ENCODE data around the gene RHOG. TPM values are rescaled to one million over a fixed set of nuclear protein-coding genes. Genes with fewer than 3 reads are reported as not detected.

Gene RHOG
- total and polyA plus RNA-seq, 9 of the 15 experiments (the other 6 are each of a cell fraction or from before 2014, with no cell fraction given), result 22.6 to 162 (median 80.3) TPM

Small RNAs within 50 kb of the gene (small RNA-seq; reads per million reads assigned to genes)
- gene RNU7-50P, result not detected

Other genes starting within 250 kb of the RHOG start
- 0.49 and 0.50 TPM in 2 replicates for gene ART5, start 199.0 kb downstream of the RHOG start, total RNA-seq (2014; rRNA removed)
- 0.33 TPM in 1 of 2 replicates, not detected in the other for gene ART5, start 199.0 kb downstream of the RHOG start, total RNA-seq (2014; rRNA removed; fragmentation: Illumina TruSeq; extraction: Trizol)
- 0.25 and 0.26 TPM in 2 replicates for gene ART5, start 199.0 kb downstream of the RHOG start, total RNA-seq (2015; rRNA removed; fragmentation: Illumina TruSeq; extraction: Trizol)
- 0.29 and 0.38 TPM in 2 replicates for gene ART5, start 199.0 kb downstream of the RHOG start, total RNA-seq (2021)
- 0.57 and 0.59 TPM in 2 replicates for gene ART5, start 199.0 kb downstream of the RHOG start, polyA plus RNA-seq (2011; rRNA removed)
- gene ART5, start 199.0 kb downstream of the RHOG start, polyA plus RNA-seq (2014; fragmentation: Illumina TruSeq; extraction: Trizol), result 0.13 and 0.17 TPM in 2 replicates
- under 1 TPM; 0.08 TPM for gene ART5, start 199.0 kb downstream of the RHOG start, polyA plus RNA-seq (2014; fragmentation: Nextera tagmentation; extraction: Ambion mirVana)
- 0.28 and 0.53 TPM in 2 replicates for gene ART5, start 199.0 kb downstream of the RHOG start, polyA plus RNA-seq (2014; rRNA removed)
- not detected in 2 replicates for gene ART1, start 195.8 kb downstream of the RHOG start, total RNA-seq (2014; rRNA removed)
- not detected in 2 replicates for gene ART1, start 195.8 kb downstream of the RHOG start, total RNA-seq (2014; rRNA removed; fragmentation: Illumina TruSeq; extraction: Trizol)
- gene ART1, start 195.8 kb downstream of the RHOG start, total RNA-seq (2015; rRNA removed; fragmentation: Illumina TruSeq; extraction: Trizol), result not detected in 2 replicates
- gene ART1, start 195.8 kb downstream of the RHOG start, total RNA-seq (2021), result not detected in 2 replicates
- gene ART1, start 195.8 kb downstream of the RHOG start, polyA plus RNA-seq (2011; rRNA removed), result not detected in 2 replicates
- not detected in 2 replicates for gene ART1, start 195.8 kb downstream of the RHOG start, polyA plus RNA-seq (2014; fragmentation: Illumina TruSeq; extraction: Trizol)
- not detected for gene ART1, start 195.8 kb downstream of the RHOG start, polyA plus RNA-seq (2014; fragmentation: Nextera tagmentation; extraction: Ambion mirVana)
- not detected in 2 replicates for gene ART1, start 195.8 kb downstream of the RHOG start, polyA plus RNA-seq (2014; rRNA removed)
- gene CHRNA10, start 169.6 kb downstream of the RHOG start, total RNA-seq (2014; rRNA removed), result 0.82 and 0.90 TPM in 2 replicates
- gene CHRNA10, start 169.6 kb downstream of the RHOG start, total RNA-seq (2014; rRNA removed; fragmentation: Illumina TruSeq; extraction: Trizol), result 0.65 and 0.67 TPM in 2 replicates
- gene CHRNA10, start 169.6 kb downstream of the RHOG start, total RNA-seq (2015; rRNA removed; fragmentation: Illumina TruSeq; extraction: Trizol), result 1.8 and 1.9 TPM in 2 replicates
- 1.4 and 1.5 TPM in 2 replicates for gene CHRNA10, start 169.6 kb downstream of the RHOG start, total RNA-seq (2021)
- 0.81 and 1.3 TPM in 2 replicates for gene CHRNA10, start 169.6 kb downstream of the RHOG start, polyA plus RNA-seq (2011; rRNA removed)
- 0.67 and 0.79 TPM in 2 replicates for gene CHRNA10, start 169.6 kb downstream of the RHOG start, polyA plus RNA-seq (2014; fragmentation: Illumina TruSeq; extraction: Trizol)
- gene CHRNA10, start 169.6 kb downstream of the RHOG start, polyA plus RNA-seq (2014; fragmentation: Nextera tagmentation; extraction: Ambion mirVana), result under 1 TPM; 0.35 to 0.42 TPM
- gene CHRNA10, start 169.6 kb downstream of the RHOG start, polyA plus RNA-seq (2014; rRNA removed), result 1.7 and 2.3 TPM in 2 replicates
- 143 TPM in 2 replicates for gene NUP98, start 43.4 kb downstream of the RHOG start, total RNA-seq (2014; rRNA removed)
- 116 and 118 TPM in 2 replicates for gene NUP98, start 43.4 kb downstream of the RHOG start, total RNA-seq (2014; rRNA removed; fragmentation: Illumina TruSeq; extraction: Trizol)
- gene NUP98, start 43.4 kb downstream of the RHOG start, total RNA-seq (2015; rRNA removed; fragmentation: Illumina TruSeq; extraction: Trizol), result 164 and 182 TPM in 2 replicates
- 122 and 130 TPM in 2 replicates for gene NUP98, start 43.4 kb downstream of the RHOG start, total RNA-seq (2021)
- 132 and 146 TPM in 2 replicates for gene NUP98, start 43.4 kb downstream of the RHOG start, polyA plus RNA-seq (2011; rRNA removed)
- 196 and 197 TPM in 2 replicates for gene NUP98, start 43.4 kb downstream of the RHOG start, polyA plus RNA-seq (2014; fragmentation: Illumina TruSeq; extraction: Trizol)
- gene NUP98, start 43.4 kb downstream of the RHOG start, polyA plus RNA-seq (2014; fragmentation: Nextera tagmentation; extraction: Ambion mirVana), result 10 to 100 TPM; 45.1 to 60.8 TPM
- gene NUP98, start 43.4 kb downstream of the RHOG start, polyA plus RNA-seq (2014; rRNA removed), result 128 and 131 TPM in 2 replicates
- 17.9 and 26.9 TPM in 2 replicates for gene PGAP2, start 32.4 kb downstream of the RHOG start, total RNA-seq (2014; rRNA removed)
- 18.4 and 20.2 TPM in 2 replicates for gene PGAP2, start 32.4 kb downstream of the RHOG start, total RNA-seq (2014; rRNA removed; fragmentation: Illumina TruSeq; extraction: Trizol)
- 20.6 and 22.7 TPM in 2 replicates for gene PGAP2, start 32.4 kb downstream of the RHOG start, total RNA-seq (2015; rRNA removed; fragmentation: Illumina TruSeq; extraction: Trizol)
- 35.2 and 38.0 TPM in 2 replicates for gene PGAP2, start 32.4 kb downstream of the RHOG start, total RNA-seq (2021)
- 47.2 and 57.2 TPM in 2 replicates for gene PGAP2, start 32.4 kb downstream of the RHOG start, polyA plus RNA-seq (2011; rRNA removed)
- 46.4 and 49.7 TPM in 2 replicates for gene PGAP2, start 32.4 kb downstream of the RHOG start, polyA plus RNA-seq (2014; fragmentation: Illumina TruSeq; extraction: Trizol)
- gene PGAP2, start 32.4 kb downstream of the RHOG start, polyA plus RNA-seq (2014; fragmentation: Nextera tagmentation; extraction: Ambion mirVana), result 10 to 100 TPM; 33.7 to 40.0 TPM
- gene PGAP2, start 32.4 kb downstream of the RHOG start, polyA plus RNA-seq (2014; rRNA removed), result 31.8 and 34.9 TPM in 2 replicates
- 22.1 and 23.9 TPM in 2 replicates for gene STIM1, start 14.7 kb upstream of the RHOG start, total RNA-seq (2014; rRNA removed)
- 25.8 and 28.2 TPM in 2 replicates for gene STIM1, start 14.7 kb upstream of the RHOG start, total RNA-seq (2014; rRNA removed; fragmentation: Illumina TruSeq; extraction: Trizol)
- 18.3 and 20.6 TPM in 2 replicates for gene STIM1, start 14.7 kb upstream of the RHOG start, total RNA-seq (2015; rRNA removed; fragmentation: Illumina TruSeq; extraction: Trizol)
- 50.4 and 50.5 TPM in 2 replicates for gene STIM1, start 14.7 kb upstream of the RHOG start, total RNA-seq (2021)
- 30.2 and 42.1 TPM in 2 replicates for gene STIM1, start 14.7 kb upstream of the RHOG start, polyA plus RNA-seq (2011; rRNA removed)
- gene STIM1, start 14.7 kb upstream of the RHOG start, polyA plus RNA-seq (2014; fragmentation: Illumina TruSeq; extraction: Trizol), result 38.8 and 39.1 TPM in 2 replicates
- gene STIM1, start 14.7 kb upstream of the RHOG start, polyA plus RNA-seq (2014; fragmentation: Nextera tagmentation; extraction: Ambion mirVana), result 1 to 10 TPM; 7.7 to 8.0 TPM
- gene STIM1, start 14.7 kb upstream of the RHOG start, polyA plus RNA-seq (2014; rRNA removed), result 22.5 and 24.7 TPM in 2 replicates

Measured in K562 (cell line).